Measurements from ENCODE around the gene PCSK5.

The PCSK5 gene

DNA sequence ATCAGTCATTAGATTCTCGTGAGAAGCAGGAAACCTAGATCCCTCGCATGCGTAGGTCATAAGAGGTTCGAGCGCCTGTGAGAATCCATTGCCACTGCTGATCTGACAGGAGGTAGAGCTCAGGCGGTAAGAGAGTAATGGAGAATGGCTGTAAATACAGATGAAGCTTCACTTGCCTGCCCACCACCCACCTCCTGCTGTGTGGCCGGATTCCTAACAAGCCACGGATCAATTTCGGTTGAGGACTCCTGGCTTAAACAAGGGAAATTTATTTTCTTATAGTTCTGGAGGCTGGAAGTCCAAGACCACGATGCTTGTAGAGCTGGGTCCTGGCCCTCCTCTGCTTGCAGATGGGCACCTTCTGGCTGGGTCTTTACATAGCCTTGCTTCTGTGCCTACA, 200.4 kb downstream of the PCSK5 start:
- no peak for DNase-seq

DNA sequence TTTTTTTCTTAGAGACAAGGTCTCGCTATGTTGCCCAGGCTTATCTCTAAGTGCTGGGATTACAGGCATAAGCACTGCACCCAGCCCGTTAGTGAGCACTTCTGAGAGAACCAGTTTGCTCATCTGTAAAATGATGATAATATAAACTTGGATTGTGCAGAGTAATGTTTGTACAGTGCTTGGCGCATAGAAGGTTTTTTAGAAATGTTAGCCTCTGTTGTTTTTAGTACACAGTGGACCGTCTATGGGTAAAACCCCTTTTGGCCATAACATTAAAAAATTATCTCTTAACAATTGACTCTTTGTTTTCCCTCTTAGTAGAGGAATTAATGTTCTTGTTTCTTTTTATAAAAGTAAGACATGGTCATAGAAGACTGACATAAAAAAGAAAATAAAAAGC, 202.1 kb downstream of the PCSK5 start:
- DNase-seq = no peak

DNA sequence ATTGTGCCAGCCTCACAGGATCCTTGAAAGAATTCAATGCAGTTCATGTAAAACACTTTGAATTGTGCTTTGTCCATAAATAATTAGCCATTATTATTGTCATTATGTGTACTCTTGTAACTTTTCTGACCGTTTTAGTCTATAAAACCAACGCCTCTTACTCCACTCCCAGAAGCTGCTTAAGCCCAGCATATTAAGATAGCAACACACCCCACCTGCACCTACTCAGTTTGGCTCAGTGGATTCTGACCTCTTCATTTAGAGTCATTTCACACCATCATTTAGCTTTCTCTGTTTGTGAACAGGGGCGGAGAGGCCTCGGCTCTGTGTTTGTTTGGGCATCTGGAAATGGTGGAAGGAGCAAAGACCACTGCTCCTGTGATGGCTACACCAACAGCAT, 205.1 kb downstream of the PCSK5 start:
- DNase-seq = no peak

DNA sequence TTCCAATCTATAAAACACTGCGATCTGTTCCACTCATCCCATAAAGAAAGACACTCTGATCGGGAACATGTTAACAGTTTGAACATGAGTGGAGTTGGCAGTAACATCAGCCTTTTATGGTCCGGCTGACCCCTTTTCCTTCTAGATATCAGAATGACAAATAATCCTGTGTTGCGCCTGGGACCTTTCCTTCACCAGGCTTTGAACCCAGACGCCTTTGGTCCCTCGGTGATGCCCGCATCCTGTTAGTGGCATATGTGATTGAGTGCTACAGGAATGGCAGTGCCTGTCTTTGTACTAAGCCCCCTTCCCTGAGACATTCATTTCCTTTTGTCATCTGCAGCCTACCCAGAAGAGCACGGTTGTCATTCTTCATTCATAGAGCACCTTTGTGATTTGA, 209.0 kb downstream of the PCSK5 start:
- no peak for DNase-seq

DNA sequence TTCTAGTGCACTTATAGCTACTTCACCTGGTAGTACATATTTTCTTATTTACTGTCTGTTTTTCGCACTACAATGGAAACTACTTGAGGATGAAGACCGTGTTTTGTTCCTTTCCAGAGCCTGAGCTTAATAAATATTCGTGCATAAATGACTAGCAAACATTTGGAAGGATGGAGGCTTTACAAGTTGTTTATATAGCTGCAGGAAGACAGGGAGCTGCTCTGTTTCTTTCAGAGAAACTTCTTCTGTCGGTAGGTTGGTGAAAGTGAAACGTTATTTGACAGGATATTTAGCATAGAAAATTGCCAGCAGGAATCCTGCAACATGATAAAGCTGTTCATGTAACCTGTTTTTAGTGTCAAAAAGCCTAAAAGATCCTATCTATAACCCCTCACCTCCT, 210.6 kb downstream of the PCSK5 start:
- no peak for DNase-seq

DNA sequence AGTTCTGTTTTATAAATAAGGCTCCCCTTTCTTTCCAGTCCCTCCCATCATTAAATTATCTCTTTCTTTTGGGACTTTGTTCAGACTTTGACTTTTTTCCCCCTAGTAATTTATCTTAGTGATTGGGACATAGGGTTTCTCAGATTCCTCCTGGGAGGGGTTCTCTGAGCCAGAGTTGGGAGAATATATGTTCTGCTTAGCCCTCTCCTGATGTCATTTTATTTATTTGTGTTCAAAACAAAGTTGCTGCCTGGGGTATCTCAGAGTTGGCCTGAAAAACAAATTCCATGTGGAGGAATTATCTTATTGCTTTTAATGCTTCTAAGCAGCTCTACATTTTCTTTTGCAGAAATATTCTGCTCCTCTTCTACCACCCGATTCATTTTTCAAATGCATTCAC, 211.0 kb downstream of the PCSK5 start:
- no peak for DNase-seq

DNA sequence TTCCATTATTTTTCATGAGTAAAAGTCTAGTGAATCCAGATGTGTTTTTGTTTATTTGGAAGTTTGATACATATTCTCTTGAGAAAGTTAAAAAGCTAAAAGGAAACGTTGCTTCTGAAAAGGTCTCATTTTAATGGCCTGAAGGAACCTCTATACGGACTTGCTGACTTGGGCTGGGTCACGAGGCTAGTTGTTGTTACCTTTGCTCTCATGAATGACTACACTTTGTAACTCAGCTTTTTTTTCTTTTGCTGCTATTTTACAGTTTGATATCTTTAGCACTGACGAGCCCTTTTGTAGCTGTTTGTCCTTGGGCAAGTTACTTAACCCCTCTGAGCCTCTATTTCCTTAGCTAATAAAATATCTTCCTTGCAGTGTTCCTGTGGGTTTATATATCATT, 211.5 kb downstream of the PCSK5 start:
- no peak for DNase-seq

DNA sequence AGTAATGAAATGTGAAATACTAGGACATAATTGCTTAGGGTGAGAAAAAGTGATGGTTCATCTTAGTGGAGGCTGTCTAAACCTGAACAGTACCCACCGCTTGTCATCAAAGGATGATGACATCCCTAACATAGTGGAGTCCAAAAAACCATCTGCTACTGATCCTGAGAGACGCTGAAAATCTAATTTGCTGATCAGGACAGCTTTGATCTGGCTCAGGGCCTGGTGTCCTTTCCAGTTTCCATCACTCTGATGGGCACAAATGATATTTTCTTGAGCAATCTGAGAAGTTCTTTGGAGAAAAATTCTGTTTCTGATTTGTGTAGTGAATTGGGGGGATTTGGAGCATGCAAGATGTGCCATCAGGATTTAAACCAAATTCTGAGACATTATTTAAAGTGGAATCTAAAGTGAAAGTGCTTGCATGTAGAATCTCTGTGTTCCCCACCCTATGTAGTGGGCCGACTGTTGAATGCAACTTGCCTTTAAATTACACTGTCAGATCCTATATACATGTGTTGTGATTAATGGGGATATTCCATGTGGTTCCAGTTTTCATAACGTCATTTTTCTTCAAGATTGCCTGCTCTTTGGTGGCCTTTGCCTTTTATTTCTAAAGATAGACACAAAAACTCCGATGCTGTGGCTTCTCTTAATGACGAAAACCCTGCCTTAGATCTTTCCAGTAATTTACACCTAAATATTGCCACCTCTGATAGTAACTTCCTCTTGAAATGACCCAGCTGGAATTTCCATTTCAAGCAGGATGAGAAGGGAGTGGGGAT, 213.2 kb downstream of the PCSK5 start:
- no peak for DNase-seq

DNA sequence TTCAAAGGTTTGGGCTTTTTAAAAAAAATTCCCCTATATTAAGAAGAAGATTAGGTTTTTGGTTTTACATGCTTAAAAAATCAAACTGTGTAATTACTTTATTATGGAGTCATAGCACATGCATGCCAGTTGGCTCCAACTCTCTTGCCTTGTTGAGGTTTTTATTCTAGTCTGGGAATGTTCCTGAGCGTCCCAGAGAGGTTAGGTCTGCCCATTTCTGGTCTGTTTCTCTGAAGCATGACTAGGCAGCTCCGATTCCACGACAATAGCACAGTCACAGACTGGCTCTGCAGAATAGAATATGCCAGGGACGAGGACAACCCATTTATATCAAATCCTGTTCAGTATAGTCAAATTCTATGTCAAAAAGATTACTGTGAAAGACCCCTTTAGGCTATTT, 217.0 kb downstream of the PCSK5 start:
- DNase-seq = no peak

DNA sequence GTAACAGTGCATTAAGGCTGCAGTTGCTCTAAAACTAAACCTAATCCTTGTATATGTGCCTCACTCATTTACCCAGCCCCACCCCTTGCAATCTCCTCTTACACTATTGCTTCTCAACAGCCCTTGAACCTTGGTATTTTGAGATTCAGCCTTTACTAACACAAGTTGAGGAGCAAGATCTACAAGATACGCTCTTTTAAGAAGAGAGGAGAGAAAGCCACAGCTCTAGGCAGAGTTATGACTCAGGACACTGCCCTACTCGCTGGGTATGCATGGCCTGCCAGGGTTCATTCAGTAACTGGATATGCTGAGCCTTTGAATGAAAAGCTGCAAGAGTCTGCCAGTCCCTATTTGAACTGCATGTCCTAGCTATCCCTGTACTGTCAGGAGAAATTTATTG, 219.5 kb downstream of the PCSK5 start:
- DNase-seq = no peak

DNA sequence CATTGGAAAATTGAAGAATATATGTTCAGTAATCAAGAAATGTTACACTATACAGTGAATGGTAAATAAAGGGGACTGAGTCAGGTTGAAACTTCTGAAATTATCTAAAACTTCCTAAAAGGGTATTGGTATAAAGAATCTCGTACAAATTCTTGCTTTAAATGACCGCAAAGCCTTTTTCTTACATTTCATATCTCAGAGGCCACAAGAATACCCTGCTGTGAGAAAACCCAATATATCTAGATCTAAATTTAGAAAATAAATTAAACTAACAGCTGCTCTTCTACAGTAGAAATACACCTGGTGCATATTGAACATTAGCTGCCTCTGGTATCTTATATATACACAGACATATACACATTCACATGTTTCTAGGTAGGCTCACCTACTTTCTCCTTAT, 221.7 kb downstream of the PCSK5 start:
- no peak for DNase-seq

DNA sequence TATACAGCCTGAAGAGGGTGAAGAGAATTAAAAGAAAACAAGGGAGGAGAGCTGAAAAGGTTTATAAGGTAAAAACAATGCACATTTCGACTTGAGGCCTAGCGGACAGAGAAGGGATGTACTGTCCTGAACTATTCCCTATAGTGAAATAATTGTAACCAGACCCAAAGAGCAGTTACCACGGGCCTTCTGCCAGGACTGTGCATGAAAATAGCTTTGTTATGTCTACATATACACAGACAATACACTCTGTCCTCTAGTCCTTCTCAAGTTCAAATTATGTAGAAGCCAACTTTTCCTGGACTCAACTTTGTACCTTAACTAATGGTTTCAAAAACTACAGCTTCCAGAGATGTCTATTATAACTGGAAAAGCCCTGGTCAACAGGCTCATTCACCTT, 223.7 kb downstream of the PCSK5 start:
- no peak for DNase-seq

DNA sequence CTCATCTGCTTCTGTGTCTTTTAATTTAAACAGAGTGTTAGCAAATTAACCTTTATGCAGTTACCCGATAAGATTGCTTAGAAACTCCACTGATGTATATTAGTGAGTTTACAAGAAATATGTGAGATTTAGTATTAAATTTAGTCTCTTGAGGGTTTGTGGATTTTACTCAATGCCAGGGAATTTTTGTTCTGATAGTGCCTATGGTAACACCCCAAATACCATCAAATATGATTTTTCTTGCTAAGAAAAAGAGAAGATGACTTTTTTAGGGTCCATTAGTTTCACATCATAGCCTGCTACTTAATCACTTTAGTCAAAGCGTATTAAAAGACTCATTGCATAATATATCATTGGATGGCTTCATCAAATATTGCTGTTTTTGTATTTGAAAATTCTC, 224.9 kb downstream of the PCSK5 start:
- DNase-seq = no peak

DNA sequence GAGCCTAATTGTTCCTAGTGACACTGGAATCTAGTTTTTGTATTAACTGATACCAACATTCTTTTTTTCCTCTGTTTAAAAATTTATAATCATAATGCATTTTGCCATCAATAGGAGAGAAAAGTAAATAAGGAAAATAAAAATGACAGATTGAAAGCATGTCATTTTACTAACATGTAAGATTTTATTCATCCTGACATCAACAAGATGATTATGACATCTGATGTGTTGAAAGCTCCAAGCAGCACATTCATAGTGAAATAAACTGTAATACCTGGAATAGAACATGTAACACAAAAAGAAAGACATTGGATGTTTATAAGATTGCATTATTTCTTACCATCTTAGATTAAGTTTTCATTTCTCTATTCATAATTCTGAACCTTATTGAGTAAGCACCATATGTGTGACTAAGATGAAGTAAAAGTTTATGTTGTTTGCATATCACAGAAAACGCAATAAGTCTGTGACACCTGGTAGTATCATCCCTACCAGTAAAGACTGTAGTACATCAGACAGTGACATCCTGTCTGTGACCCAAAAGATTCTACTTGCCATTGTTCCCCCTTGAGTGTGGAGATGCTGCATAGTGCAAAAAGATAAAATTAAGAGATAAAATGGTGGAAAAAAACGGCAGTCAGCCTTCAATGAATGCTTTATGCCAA, 225.6 kb downstream of the PCSK5 start:
- DNase-seq = no peak

DNA sequence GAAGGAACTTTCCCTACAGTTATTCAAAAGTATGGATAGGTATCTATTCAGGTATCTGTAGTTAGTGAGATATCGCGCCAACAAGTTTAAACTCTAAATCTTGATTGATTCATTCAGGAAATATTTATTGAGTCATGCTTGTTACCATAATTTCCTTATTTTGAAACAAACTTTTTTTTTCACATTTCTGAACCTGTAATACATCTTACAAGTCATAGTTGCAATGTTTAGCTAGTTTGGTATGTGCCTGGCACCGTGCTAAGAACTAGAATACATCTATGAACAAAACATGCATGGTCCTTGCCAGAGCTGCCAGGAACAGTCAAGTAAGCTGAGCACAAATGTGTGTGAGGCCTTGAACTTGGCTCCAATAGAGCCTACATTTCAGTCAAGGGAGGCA, 226.4 kb downstream of the PCSK5 start:
- no peak for DNase-seq

DNA sequence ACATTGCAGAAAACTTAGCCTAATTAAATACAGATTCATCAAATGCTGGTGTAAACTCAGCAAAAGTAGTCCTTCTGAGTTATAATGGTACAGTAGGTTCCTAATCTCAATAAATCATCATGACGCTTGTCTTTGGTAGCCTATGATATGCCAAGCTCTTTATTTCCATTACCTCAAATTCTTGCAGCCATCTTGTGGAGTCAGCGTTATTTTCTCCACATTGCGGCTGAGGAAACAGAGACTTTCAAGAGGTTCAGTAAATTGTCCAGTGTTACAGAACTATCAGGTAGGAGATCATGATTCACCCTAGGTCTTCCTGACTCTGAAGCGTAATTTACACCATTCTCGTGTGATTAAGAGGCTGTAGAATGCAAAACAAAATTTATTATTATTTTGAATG, 237.2 kb downstream of the PCSK5 start:
- no peak for DNase-seq

DNA sequence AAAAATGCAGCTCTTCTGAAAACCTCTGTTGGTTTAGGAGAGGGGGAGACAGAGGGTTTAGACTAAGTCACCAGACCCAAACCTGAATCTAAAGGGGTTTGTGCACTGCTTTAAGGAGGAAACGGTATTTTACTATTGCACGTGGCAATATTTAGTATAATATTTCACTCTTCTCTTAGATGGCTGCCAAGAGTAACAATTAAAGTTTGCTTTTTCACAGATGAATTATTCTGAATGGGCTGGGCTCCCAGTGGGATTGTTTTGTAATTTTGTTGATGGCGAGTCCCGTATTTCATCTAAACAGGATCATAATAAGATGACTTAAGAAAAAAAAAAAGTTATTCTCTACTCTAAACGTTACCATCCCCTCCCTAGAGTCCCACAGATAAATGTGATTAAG, 245.4 kb downstream of the PCSK5 start:
- no peak for DNase-seq

DNA sequence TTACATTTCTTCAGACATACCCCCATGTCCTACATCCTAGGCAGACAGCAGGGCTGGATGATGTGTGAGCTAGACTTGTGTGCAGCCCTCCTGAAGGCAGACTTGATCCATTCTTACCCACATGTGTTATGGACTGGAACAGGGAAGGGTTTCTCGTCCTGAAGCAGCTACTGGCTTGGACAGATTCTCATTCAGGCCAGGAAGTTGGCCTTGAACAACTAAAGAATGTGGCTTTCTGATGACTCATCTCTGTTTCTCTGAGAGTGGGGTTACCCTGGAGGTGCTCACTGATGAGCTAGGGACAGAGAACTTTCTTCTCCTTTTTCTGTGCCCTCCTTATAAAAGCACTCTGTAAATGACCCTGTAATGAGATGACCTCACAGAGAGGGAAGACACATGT, 246.5 kb downstream of the PCSK5 start:
- DNase-seq = no peak

DNA sequence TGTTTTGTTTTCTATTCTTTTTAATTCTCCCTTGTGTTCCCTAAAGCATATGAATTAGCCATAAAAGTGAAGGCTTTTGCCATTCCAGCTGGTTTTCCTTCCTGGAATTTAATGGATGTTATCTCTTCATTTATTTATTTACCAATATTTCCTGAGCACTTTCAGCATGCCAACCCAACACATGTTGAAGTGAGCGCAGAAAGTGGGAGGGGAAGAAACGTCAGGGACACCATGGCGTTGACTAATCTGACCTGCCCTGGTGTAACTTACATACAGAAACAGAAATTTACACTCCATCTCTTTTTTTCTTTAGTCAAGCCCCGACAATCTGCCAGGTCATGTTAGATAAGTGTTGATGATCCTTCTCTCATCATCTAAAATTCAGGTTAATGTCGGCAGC, 247.5 kb downstream of the PCSK5 start:
- no peak for DNase-seq

DNA sequence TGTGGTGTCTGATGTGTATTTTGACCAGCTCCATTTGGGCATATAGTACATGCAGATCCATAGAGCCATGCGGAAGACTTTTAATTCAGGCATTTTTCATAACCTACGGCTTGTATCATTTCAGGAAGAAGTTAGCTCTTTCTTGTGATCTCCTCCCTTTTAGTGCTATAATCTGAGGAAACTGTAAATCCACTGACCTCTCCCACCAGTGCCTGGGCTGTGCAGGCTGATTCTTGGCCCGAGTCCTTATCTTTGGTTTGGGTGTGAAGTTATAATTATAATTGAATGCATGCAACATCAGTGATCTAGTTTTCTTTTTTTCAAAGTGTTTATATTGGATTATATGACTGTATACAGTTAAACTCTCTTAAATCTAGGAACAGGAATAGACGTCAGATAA, 247.9 kb downstream of the PCSK5 start:
- DNase-seq = no peak

DNA sequence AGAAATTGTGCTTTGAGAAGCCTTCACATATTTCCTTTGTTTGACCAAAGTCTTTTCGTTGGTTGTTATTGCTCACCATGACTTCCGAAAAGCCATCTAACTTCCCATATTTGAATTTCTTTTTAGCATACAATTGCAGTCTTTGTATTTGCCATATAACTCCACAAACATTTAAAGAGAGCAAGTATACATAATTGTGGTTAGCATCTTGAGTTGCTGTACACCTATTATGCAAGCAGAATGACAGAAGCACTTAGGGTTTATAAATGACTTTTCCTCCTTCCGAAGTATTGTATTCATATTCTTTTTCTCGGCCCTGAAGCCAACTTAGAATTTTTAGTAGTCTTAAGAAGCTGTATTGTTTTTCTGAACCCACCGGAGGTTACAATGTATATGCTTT, 253.4 kb downstream of the PCSK5 start:
- no peak for DNase-seq

DNA sequence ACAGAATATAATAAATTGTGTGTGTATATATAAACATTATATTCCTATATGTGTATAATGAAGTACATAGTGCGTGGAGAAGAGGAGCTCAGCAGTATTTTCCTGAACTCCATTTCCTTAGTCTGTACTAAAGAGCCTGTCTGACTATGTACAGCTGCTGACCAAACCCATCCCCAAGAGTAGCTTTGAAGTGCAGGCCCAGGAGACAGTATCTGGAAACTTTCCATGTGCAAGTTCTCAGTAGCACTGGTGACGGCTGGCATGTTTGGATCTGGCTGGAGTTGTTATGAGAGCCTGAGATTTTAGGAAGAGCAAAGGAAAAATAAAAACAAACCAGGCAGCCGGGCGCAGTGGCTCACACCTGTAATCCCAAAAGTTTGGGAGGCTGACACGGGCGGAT, 259.5 kb downstream of the PCSK5 start:
- no peak for DNase-seq

DNA sequence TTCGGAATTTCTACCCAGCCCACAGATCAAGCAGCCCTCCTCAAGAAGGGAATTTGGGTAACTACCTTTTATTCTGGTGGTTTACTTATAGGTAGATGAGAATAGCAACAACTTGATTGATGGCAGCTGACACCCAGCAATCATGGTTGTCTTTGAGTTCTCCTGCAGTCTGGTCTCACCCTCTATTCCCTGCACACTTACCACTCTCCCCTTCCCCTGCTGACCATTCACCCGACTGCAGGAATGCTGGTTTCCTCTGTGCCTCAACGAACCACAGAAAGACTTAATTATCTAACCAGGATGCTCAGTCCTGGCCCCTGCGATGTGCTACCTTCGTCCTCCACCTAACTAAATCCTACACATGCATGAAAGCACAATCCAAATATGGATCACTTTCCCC, 260.8 kb downstream of the PCSK5 start:
- DNase-seq = no peak

DNA sequence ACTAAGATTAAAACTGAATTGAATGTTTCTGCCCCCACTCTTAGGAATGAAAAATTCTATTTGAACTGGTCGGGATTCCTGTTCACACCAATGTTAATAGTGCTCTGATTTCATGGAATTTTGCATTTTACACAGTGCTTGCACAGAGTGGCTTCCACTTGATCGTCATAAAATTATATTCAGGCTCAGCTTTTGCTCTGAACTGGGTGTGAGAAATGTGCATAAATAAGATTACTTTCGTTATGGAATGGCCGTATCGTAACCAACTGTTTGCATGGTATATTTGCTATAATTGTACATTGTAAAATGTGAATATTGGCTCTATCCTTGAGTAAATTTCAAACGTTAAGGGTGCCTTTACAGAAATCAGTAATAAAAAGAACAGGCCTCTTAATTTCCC, 262.9 kb downstream of the PCSK5 start:
- DNase-seq = no peak

Measured in NCI-H1930 (cell line).